GM19025 (cell line): ENCODE data around the gene SPATA21.
A peak's percentile ranks its signal among the peaks of the same experiment; 100 is the strongest.

ENCODE experiments used
- ATAC-seq: cut with Tn5 transposase; IDR thresholded peaks from one replicate; pipeline ENCODE4 v1.9.1; 2021; ENCODE audit warnings: mild to moderate bottlenecking, low read depth, moderate library complexity; ENCODE audit not compliant: unreplicated experiment

Gene SPATA21

GRCh38 chr1:16354619-16355018 lies 82.6 kb downstream of the SPATA21 start:
- no peak for ATAC-seq

GRCh38 chr1:16352842-16353535 lies 84.2 kb downstream of the SPATA21 start:
- no peak for ATAC-seq

- ATAC-seq = peak; percentile 88
Measured at GRCh38 chr1:16351994-16352841, 85.0 kb downstream of the SPATA21 start, which contains the start of gene FBXO42. Gene FBXO42, minus strand, starts transcription at chr1:16352480. Its CDS starts 37,062 bp downstream, at chr1:16315418.

GRCh38 chr1:16351456-16351993 lies 85.7 kb downstream of the SPATA21 start:
- no peak for ATAC-seq

- no peak for ATAC-seq
Measured at GRCh38 chr1:16349847-16350406, 87.3 kb downstream of the SPATA21 start.
